Measurements from ENCODE around the gene RAD51B.

Gene RAD51B

GRCh38 chr14:68598089-68598488, 778.5 kb downstream of the RAD51B start:
- no peak for DNase-seq (ENCODE audit: low read depth in 4 of 4, low spot score in 1 of 4)

- DNase-seq (ENCODE audit: low read depth in 4 of 4, low spot score in 1 of 4): no peak
Measured at GRCh38 chr14:68598621-68599447, 779.3 kb downstream of the RAD51B start.

- no peak for DNase-seq (ENCODE audit: low read depth in 4 of 4, low spot score in 1 of 4)
Measured at GRCh38 chr14:68599896-68600610, 780.5 kb downstream of the RAD51B start.

GRCh38 chr14:68602507-68602906, 782.9 kb downstream of the RAD51B start:
- no peak for DNase-seq (ENCODE audit: low read depth in 4 of 4, low spot score in 1 of 4)

- DNase-seq (ENCODE audit: low read depth in 4 of 4, low spot score in 1 of 4): no peak
Measured at GRCh38 chr14:68603533-68604360, 784.2 kb downstream of the RAD51B start.

- no peak for DNase-seq (ENCODE audit: low read depth in 4 of 4, low spot score in 1 of 4)
Measured at GRCh38 chr14:68604361-68604730, 784.8 kb downstream of the RAD51B start.

GRCh38 chr14:68604822-68605221, 785.2 kb downstream of the RAD51B start:
- no peak for DNase-seq (ENCODE audit: low read depth in 4 of 4, low spot score in 1 of 4)

DNA sequence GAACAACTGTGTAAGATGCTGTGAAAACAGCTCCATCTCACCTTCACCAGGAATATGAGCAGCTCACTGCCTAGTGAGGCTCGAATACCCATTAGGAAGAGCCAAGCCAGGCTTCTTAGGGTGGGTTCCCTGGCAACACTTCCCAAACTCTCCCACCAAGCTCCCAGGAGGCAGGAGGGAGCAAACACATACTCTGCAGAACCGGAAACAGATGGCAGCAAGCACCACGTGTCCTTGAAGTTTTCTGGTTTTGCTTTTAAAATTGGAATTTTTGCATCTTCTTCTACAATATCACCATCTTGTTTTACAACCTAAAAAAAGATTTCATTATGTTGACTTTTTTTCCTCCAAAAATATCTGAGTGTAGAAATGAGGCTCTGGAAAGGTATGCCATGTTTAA, 786.6 kb downstream of the RAD51B start:
- no peak for DNase-seq (ENCODE audit: low read depth in 4 of 4, low spot score in 1 of 4)

GRCh38 chr14:68606644-68607043, 787.1 kb downstream of the RAD51B start:
- DNase-seq (ENCODE audit: low read depth in 4 of 4, low spot score in 1 of 4): no peak

DNA sequence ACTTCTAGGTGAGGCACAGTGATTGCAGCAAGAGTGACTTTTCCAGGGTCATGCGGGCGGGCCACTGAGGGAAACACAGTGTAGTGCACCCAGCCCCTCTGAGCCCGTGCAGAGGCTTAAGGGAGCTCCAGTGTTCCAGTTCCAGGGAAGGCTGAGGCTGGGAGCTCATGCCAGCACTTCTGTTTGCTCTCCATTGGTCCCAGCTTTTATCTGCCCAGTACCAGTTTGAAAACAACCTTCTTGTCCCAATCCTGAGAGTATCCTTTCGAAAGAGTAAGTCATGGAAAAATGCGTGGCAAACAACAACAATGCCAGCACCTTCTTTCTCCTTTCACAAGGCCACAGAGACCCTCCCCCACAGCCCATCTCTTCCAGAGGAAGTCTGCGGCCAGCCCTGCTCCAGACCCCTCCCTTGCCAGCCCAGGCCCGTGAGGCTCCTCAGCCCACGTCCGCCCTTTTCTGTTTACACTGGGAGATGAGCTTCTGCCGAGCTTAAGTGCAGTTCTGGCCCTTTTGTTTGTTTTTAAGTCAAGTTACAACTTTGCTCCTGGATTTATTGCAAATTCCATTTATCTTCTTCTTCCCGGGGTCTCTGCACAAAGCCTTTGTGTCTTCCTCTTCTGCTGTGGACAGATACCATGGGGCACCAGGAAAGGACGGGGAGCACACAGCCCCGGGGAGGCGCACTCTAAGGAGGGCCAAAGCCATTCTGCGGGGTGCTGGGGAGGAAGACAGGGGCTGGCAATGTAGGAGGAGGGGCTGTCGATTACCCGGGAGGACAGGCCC, 787.7 kb downstream of the RAD51B start:
- no peak for DNase-seq (ENCODE audit: low read depth in 4 of 4, low spot score in 1 of 4)

DNA sequence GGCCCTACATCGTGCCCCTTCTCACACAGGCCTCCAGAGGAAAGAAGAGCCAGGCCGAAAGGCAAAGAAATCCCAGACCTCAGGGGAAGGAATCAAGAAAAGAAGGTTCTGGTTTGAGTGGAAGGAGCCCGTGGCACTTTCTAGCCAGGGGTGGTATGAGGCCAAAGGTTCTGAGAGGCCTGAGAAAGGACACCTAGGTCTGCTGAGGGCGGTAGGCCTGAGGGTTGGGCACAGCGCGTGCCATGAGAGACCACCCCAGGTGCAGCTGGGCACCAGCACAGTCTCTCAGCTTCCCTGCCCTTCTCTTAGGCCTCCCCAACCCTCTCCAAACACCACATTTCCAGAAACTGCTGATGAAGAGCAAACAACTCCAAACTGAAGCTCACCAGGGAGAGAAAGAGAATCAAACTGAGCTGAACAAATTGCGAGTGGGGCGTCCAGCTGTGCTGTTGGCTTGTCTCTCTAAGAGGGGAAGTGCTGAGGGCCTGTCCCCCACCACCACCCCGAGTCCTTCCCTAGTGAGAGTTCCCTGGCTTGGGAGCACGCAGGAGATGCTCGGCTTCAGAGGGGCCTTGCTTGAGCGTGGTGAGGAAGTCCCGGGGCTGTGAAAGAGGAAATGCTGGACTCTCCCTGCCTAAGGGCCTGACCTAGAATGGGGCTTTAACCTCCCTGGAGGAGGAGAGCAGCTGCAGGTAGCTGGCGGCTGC, 788.4 kb downstream of the RAD51B start:
- DNase-seq (ENCODE audit: low read depth in 4 of 4, low spot score in 1 of 4): no peak

DNA sequence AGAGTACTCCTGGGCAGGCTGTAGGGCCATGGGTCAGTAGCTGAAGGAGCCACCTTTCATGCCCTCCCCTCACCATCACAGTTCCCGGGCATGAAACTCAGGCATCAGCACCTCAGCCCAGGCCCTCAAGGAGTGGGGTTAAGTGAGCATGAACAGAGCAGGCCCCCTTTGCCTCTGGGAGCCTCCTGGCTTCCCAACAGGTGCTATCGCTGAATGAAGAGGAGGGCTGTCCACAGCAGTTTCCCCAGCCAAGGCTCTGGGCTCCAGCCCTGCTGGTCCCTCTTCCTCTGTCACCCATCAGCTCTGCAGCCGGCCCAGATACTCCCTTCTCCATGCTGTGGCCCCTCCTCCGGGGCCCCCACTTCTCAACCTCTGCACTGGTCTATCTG, 789.0 kb downstream of the RAD51B start:
- no peak for DNase-seq (ENCODE audit: low read depth in 4 of 4, low spot score in 1 of 4)

- no peak for DNase-seq (ENCODE audit: low read depth in 4 of 4, low spot score in 1 of 4)
Measured at GRCh38 chr14:68609012-68609411, 789.4 kb downstream of the RAD51B start.

- no peak for DNase-seq (ENCODE audit: low read depth in 4 of 4, low spot score in 1 of 4)
Measured at GRCh38 chr14:68610251-68610793, 790.7 kb downstream of the RAD51B start.

DNA sequence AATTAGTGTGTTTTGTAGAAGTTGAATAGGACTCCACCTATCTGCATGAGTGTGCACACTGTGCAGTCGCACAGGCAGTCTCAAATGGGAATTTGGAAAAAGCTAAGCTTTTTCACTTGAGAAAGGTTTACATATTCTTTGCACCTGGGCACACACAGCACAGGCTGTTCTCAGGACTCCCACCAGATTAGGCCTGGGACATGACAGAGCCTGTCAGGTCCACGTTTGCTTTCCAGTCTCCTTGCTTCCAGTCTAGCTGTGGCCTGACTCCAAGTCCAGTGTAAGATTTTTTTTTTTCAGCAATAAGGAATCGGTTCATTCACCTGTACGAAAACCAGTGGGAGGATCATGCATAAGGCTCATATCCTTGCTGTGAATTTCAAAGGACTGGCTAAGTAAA, 792.0 kb downstream of the RAD51B start:
- DNase-seq (ENCODE audit: low read depth in 4 of 4, low spot score in 1 of 4): no peak

DNA sequence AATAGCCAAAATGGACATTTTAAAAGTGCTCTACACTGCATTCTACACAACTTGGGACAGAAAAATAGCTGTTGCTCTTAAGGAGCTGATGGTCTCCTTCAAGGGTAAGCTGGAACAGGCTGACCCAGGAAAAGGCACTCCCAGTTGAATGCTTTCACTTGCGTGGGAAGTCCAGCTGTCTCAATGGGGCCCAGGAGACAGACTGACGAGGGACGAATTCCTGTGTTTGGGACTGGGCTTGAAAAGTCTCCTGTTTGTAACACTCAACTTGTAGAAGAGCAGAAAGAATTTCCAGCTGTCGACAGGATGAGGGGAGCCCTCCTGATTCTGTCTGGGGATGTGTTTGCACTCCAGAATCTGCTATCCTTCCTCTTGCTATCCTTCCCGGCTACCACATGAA, 792.5 kb downstream of the RAD51B start:
- no peak for DNase-seq (ENCODE audit: low read depth in 4 of 4, low spot score in 1 of 4)

DNA sequence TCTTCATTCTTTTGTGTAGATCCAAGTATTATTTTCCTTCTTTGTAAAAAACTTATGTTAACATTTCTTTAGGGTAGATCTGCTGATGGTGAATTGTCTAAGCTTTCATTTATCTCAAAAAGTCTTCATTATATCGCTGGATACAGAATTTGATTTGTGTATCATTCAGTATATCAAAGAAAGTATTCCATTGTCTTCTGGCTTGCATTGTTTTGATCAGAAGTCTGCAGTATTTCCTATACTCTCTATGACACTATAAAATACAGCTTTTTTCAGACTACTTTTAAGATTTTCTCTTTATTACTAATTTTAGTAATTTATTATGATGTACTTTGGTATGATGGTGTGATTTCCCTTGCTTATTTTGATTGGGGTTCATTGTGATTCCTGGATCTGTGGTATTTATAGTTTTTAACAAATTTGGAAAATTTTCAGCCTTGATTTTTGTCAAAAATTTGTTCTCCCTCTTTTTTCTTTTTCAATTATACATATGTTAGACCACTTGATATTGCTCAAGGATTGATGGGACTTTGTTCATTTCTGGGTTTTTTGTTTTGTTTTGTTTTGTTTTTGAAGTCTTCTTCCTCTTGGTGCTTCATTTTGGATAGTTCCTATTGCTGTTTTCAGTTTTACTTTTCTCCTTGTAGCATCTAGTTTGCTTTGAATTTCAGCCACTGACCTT, 796.8 kb downstream of the RAD51B start:
- DNase-seq (ENCODE audit: low read depth in 4 of 4, low spot score in 1 of 4): no peak

DNA sequence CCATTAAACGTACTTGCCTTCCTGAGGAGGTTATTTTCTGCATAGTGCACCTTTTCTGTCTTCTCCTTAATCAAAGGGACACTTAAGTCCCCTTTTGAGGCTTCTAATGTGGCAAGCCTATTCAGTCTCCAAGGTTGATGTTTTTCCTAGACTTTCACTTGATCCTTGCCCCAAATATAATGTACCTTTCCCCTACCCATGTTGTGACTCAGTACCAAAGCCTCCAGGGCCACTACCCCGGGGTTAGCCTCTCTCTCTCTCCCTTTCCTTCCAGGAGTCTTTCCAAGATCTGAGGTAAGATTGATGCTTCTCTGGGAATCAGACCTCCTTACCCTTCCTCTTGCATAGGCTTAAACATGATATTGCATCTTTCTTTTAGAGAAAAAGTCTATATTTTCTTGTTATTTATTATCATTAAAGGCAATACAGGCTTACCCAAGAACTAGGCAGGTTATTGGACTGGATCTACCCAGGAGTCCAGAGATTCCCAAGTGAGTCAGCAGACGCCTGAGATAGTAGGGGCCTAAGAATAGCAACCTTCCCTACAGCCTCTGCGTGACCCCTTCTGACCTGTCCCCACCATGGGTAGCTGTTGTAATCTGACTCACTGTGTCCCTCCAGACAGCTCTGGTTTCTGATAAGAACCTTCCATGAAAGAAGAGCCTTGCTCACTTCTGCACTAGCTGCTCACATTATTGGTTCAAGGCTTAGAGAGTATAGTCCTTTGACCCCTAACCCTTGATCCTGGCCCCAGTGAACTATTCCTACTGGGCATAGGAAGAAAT, 800.4 kb downstream of the RAD51B start:
- DNase-seq (ENCODE audit: low read depth in 4 of 4, low spot score in 1 of 4): no peak

Measured in stimulated activated CD4-positive, alpha-beta T cell treated with anti-CD3 and anti-CD28 coated beads, Interleukin-1b, Interleukin-23, amount 100 ng/mL, for 24 hours (primary cell).